Right hindlimb (tissue), 1 donor: ENCODE data around the gene SIN3A.

Experiments used
- DNase-seq: peaks from one replicate; pipeline ENCODE4 v3.0.0-alpha.2; 2018

Gene SIN3A

GRCh38 chr15:75328493-75329314 lies 122.8 kb downstream of the SIN3A start:
- no peak for DNase-seq

- no peak for DNase-seq
Observed at GRCh38 chr15:75327491-75327890, 124.0 kb downstream of the SIN3A start.

GRCh38 chr15:75327005-75327404 lies 124.5 kb downstream of the SIN3A start:
- DNase-seq, result no peak

- no peak for DNase-seq
Observed at GRCh38 chr15:75325922-75326321, 125.6 kb downstream of the SIN3A start.

GRCh38 chr15:75321711-75322110 lies 129.8 kb downstream of the SIN3A start:
- no peak for DNase-seq
